Endothelial cell of umbilical vein (primary cell): Measurements from ENCODE around the gene NFKB2. TPM values are rescaled to one million over a fixed set of nuclear protein-coding genes. Genes with fewer than 3 reads are reported as not detected.

Experiments
- BruUV-seq: library from RNA; stranded (reverse); fragments of 400-500 nt; replicated peaks from 2 replicates; lab custom pipeline; 2021; lab: Mats Ljungman, UMichigan
- CTCF ChIA-PET: fragments of 300-600, 350-600 bp; sonication (Branson Sonifier 250); formaldehyde crosslinking; loops from one replicate; lab custom pipeline; 2021; ENCODE audit warnings: antibody characterized with exemption, inconsistent platforms; lab: Charles Lee
- POLR2A ChIA-PET: fragments of 300-600, 350-600 bp; sonication (Branson Sonifier 250); formaldehyde crosslinking; loops from one replicate; lab custom pipeline; 2021; ENCODE audit warnings: antibody characterized with exemption, inconsistent platforms; lab: Charles Lee
- DNase-seq: peaks from one replicate; pipeline ENCODE4 v3.0.0-alpha.2; 2011; ENCODE audit warnings: low read depth, low spot score
- FAIRE-seq: peaks from 2 replicates; lab custom pipeline; 2011; peaks lifted over from hg19 to GRCh38; lab: Jason Lieb, UNC
- H2AFZ ChIP-seq: 2 replicates; pipeline ENCODE4 v1.6.0; 2012; ENCODE audit warnings: low read depth, low read length, control low read depth, inconsistent platforms
- H3K27ac ChIP-seq: 2 replicates; pipeline ENCODE4 v1.5.1; 2011; ENCODE audit warnings: low read depth, mild to moderate bottlenecking, control low read depth, low read length, moderate library complexity; ENCODE audit not compliant: insufficient read depth
- H3K27me3 ChIP-seq, 2 experiments: 2 replicates each; pipeline versions ENCODE4 v1.6.0 to v1.6.1; 2011; ENCODE audit warnings: low read length in 2 of 2, mixed read lengths in 1 of 2; ENCODE audit not compliant: control insufficient read depth in 2 of 2, insufficient read depth in 2 of 2
- H3K36me3 ChIP-seq, 2 experiments: 2 replicates in 1 of 2; 3 replicates in 1 of 2; pipeline ENCODE4 v1.5.1; 2011; ENCODE audit warnings: low read length in 2 of 2, mild to moderate bottlenecking in 1 of 2, moderate library complexity in 1 of 2; ENCODE audit not compliant: control insufficient read depth in 2 of 2, insufficient read depth in 2 of 2; ENCODE audit errors: extremely low read depth in 1 of 2
- H3K4me1 ChIP-seq: 3 replicates; pipeline ENCODE4 v1.5.1; 2011; ENCODE audit warnings: mild to moderate bottlenecking, low read length; ENCODE audit not compliant: control insufficient read depth, insufficient read depth; ENCODE audit errors: extremely low read depth
- H3K4me2 ChIP-seq: 2 replicates; pipeline ENCODE4 v1.6.1; 2011; ENCODE audit warnings: low read length, control low read depth, mixed read lengths; ENCODE audit not compliant: insufficient read depth
- H3K4me3 ChIP-seq, 3 experiments: fragments of 200-600 bp in 1 of 3; sonication (generic), shearing (Covaris generic) in 1 of 3; replicated peaks in 1 of 3; 2 replicates each; pipeline ENCODE4 v1.5.1; 2011 to 2016; ENCODE audit warnings: control low read depth in 3 of 3, low read length in 3 of 3, mild to moderate bottlenecking in 2 of 3, inconsistent platforms in 1 of 3, low read depth in 1 of 3, moderate library complexity in 1 of 3; ENCODE audit not compliant: insufficient read depth in 1 of 3
- H3K79me2 ChIP-seq: 2 replicates; pipeline ENCODE4 v1.6.0; 2012; ENCODE audit warnings: low read length, inconsistent platforms; ENCODE audit not compliant: control insufficient read depth, insufficient read depth
- H3K9ac ChIP-seq: replicated peaks from 2 replicates; pipeline ENCODE3; 2011; ENCODE audit warnings: low read length, control low read depth; ENCODE audit not compliant: insufficient read depth; ENCODE audit errors: extremely low read depth
- H3K9me1 ChIP-seq: replicated peaks from 3 replicates; pipeline ENCODE4 v1.6.0; 2011; ENCODE audit warnings: mild to moderate bottlenecking, low read length; ENCODE audit not compliant: control insufficient read depth, insufficient read depth; ENCODE audit errors: extremely low read depth
- H3K9me3 ChIP-seq: replicated peaks from 2 replicates; pipeline ENCODE4 v1.5.1; 2012; ENCODE audit warnings: low read length, inconsistent platforms; ENCODE audit not compliant: control insufficient read depth, insufficient read depth
- H4K20me1 ChIP-seq: replicated peaks from 2 replicates; pipeline ENCODE3; 2011; ENCODE audit warnings: mild to moderate bottlenecking, low read length; ENCODE audit not compliant: control insufficient read depth, insufficient read depth; ENCODE audit errors: extremely low read depth
- EZH2 ChIP-seq: IDR thresholded peaks from 2 replicates; pipeline ENCODE4 v1.6.1; 2012; ENCODE audit warnings: borderline replicate concordance, low read depth, mild to moderate bottlenecking, moderate library complexity, low read length, inconsistent platforms; ENCODE audit not compliant: severe bottlenecking
- FOS ChIP-seq: IDR thresholded peaks from 2 replicates; pipeline ENCODE4 v1.6.1; 2011; ENCODE audit warnings: mild to moderate bottlenecking, low read length, moderate library complexity, borderline replicate concordance; ENCODE audit not compliant: insufficient read depth
- JUN ChIP-seq: IDR thresholded peaks from 2 replicates; pipeline ENCODE4 v1.6.1; 2011; ENCODE audit warnings: borderline replicate concordance, low read depth; ENCODE audit not compliant: insufficient read length, insufficient read depth
- POLR2A ChIP-seq: IDR thresholded peaks from 2 replicates; pipeline ENCODE4 v1.6.1; 2012; ENCODE audit warnings: low read depth, mild to moderate bottlenecking, control low read depth, low read length
- POLR2AphosphoS5 ChIP-seq: IDR thresholded peaks from 2 replicates; pipeline ENCODE4 v1.6.1; 2012; ENCODE audit warnings: low read depth, mild to moderate bottlenecking, control low read depth, low read length, moderate library complexity; ENCODE audit not compliant: insufficient read depth
- dilution Hi-C: fragments of 300-500 bp; cut with MboI; formaldehyde crosslinking; loops from one replicate; pipeline ENCODE4 v1.15.0; 2019; ENCODE audit warnings: low sequenced_read_pairs; ENCODE audit not compliant: extremely low pct_ligation_motif_present
- intact Hi-C: fragments of 100-400 bp; cut with micrococcal nuclease; formaldehyde crosslinking; loops from one replicate; pipeline ENCODE4 v1.10.0; 2022
- polyA plus RNA-seq, 4 experiments: library from polyadenylated mRNA; depleted of rRNA in 3 of 4; stranded (reverse) in 3 of 4; unstranded in 1 of 4; fragments of >200 nt; gene quantifications; 2 replicates each; pipeline versions ENCODE4 v1.2.1 to v1.2.3, GENCODE V29; 2011 to 2012; ENCODE audit warnings: missing spikeins in 1 of 4
- total RNA-seq: library from RNA; stranded (reverse); gene quantifications from 2 replicates; pipeline ENCODE4 v1.2.3, GENCODE V29; 2021
- TF ChIP-seq, protein P1 (sequence below): IDR thresholded peaks from 2 replicates; pipeline ENCODE4 v1.6.1; 2011; ENCODE audit not compliant: insufficient read depth, insufficient read length

The NFKB2 gene
- total and polyA plus RNA-seq, 2 donors (not counting 3 experiments of a cell fraction or from before 2014, with no cell fraction given): 21.0 to 25.6 TPM

DNA sequence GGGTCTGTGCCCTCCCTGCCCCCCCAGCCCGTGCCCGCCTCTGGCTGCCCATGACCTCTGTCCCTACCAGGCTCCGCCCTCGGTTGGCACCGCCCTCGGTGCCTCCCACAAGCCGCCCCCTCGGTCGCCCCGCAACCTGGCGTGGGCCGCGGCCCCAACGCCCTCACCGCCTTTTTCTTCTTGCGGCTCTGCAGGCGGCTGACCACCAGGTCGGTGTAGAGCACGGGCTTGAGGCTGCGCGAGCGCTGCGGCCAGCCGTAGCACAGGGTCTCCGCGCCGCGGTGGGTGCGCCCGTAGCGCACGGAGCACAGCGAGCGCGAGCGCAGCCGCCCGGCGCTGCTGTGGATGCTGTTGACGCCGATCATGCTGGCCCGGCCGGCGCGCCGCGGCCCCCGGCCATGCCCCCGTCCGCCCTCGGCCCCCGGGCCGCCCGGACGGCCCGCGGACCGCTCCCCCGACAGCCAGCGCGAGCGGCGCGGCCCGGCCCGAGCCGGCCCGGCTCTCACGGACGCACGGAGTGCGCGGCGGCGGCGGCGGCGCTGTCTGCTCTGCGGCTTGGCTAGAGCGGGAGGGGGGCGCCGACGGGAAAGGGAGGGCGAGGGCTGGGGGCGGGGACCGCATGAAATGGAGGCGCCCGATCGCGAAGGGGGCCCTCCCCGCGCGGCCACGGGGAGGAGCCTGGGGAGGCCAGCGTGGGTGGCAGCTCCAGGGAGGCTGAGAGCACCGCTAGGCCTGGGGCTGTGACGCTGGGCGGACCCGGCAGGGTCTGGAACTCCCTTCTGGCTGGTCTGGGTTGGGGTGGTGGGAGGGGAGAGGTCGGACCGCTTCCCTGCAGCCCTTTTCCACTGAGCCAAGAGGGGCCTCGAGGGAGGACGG, 13.5 kb downstream of the NFKB2 start:
- Histone ChIP-seq H3K27me3 (peaks cover 40 to 53% of the 10 kb centered on the region in 2 experiments), H3K9me3 (no peaks in the 10 kb centered on the region), H3K36me3 (no peaks in the 10 kb centered on the region), H3K4me1 (no peaks in the 10 kb centered on the region), H3K27ac (no peak overlapping the region), H3K4me3 (peak overlapping the region in 1 of 3 experiments; percentile 23), H4K20me1 (no peaks in the 10 kb centered on the region), H3K9ac (no peak overlapping the region), H3K79me2 (no peaks in the 10 kb centered on the region), H3K9me1 (no peaks in the 10 kb centered on the region), H3K4me2 (peak overlapping the region; percentile 47), H2AFZ (peak overlapping the region; percentile 17)
- no TSS peak for BruUV-seq
- CTCF ChIA-PET: interaction anchor here (1.3 to 1.8 kb wide), 3 partner anchors 10 to 179 kb away, joined by 3 to 5 read pairs (median 5); no protein-coding TSS in a partner anchor
- POLR2A ChIA-PET: no interaction called here
- FAIRE-seq (no peak), DNase-seq (no peak)
- TF ChIP-seq POLR2AphosphoS5 (no peak), EZH2 (peak; percentile 63), JUN (no peak), POLR2A (no peak), FOS (no peak)
- TF ChIP-seq, protein P1, sequence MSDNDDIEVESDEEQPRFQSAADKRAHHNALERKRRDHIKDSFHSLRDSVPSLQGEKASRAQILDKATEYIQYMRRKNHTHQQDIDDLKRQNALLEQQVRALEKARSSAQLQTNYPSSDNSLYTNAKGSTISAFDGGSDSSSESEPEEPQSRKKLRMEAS: no peak
- intact Hi-C loops: no loop called here
- dilution Hi-C loops: no loop called here
